ENCODE results near the gene HINT2.

- TF ChIP-seq CTCF (IDR thresholded peaks at IDR 0.05) (no peak), POLR2A (IDR thresholded peaks at IDR 0.05) (no peak)
These were observed 41.4 kb upstream of the HINT2 start for GRCh38 chr9:35856206-35856605.
